ENCODE data around the gene ZMPSTE24. TPM values are rescaled to one million over a fixed set of nuclear protein-coding genes. Genes with fewer than 3 reads are reported as not detected.
A peak's percentile ranks its signal among the peaks of the same experiment; 100 is the strongest.
"Not testable (repeated sequence)": the region's sequence is repeated elsewhere in the genome, so short reads cannot be mapped to it uniquely, and the experiment has no call there.

ZMPSTE24 gene
- total RNA-seq, result 64.8 TPM

DNA sequence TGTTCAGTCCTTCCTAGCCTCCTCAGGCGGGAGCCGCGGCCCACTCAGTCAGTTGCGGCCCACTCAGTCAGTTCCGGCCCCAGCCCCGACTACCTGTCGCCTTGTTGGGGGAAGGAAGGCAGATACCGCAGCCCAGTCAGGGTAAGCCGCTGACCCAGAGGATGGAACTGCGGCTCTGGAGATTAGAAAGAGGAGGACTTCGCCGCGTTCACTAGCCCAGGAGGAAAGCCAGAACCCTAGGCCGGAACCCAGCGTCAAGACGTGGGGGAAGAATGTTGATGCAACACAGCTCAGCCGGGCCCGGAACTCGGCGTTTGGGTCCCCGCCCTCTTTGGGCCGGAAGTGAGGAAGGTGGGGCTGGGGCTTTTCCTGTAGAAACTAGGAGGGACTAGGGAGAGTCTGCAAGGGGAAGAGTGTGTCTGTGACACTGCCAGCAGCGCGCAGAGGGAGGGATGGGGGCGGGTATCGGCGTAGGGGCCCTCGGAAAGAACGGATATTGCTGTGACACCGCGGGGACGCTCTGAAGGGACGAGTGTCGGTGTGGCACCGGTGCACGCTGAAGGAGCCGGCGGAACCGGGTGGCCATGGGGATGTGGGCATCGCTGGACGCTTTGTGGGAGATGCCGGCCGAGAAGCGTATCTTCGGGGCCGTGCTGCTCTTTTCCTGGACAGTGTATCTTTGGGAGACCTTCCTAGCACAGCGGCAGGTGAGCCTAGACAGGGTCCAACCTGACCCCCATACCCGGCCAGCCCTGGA lies at the start of gene ZMPSTE24:
Gene ZMPSTE24, plus strand, starts transcription at position 549 of the 757 bp plus-strand sequence. Its CDS starts 36 bp downstream, at position 585.
- peak; percentile 96 for DNase-seq (ENCODE audit: low spot score)

DNA sequence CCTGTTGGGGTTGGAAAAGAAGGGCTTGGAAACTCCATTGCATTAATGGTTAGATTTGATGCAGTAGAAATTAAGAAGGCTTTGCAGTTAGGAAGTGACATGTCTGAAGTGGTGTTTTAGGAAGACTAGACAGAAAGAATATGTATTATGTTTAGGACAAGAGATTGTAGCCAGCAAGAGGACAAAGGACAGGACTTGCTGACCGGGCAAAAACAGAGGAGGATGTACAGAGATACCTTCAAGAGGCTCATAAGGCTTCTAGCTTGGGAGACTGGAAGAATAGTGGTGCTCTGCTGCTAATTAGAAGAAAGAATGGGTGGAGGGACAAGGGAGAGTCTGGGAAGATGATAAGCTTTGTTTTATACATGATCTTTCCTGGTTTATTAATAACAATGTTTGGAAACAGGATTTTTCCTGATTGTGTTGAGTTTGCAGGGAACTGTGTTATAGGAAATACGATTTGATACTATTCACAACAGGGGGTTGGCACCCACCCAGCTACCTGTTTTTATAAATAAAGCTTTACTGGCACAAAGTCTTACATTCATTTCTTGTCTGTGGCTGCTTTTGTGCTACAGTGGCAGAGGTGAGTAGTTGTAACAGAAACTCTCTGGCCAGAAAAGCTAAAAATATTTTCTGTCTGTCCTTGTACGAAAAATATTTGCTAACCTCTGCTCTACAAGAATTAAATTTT lies 47.4 kb upstream of the ZMPSTE24 start:
- DNase-seq (ENCODE audit: low spot score), result no peak

DNA sequence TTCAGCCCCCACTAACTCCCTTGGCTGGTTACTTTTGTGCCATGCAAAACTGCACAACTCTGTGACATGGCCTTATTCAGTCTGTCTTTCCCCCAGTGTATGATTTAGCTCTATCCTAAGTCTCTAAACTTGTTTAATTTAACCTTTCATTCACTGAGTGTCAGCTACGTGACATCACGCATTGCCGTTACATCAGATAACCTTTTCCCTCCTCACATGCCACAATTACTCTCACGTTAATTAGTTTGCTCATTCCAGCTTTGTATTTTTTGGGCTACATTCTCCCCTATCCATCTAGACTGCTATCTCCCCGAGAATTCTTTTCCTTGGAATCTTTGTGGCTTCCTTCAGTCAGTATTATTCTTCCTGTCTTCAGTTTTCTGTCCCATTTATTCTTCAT lies 39.7 kb upstream of the ZMPSTE24 start:
- no peak for DNase-seq (ENCODE audit: low spot score)

DNA sequence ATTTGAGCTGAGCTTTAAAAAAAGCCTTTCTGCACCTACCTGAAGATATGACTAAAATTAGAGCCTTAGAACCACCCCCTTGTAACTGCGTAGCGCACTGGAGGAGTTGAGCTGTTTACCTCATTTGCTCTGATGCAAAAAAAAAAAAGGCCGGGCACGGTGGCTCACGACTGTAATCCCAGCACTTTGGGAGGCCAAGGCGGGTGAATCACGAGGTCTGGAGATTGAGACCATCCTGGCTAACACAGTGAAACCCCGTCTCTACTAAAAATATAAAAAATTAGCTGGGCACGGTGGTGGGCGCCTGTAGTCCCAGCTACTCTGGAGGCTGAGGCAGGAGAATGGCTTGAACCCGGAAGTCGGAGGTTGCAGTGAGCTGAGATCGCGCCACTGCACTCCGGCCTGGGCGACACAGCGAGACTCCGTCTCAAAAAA lies 36.5 kb upstream of the ZMPSTE24 start:
- DNase-seq (ENCODE audit: low spot score), result not testable (repeated sequence)

DNA sequence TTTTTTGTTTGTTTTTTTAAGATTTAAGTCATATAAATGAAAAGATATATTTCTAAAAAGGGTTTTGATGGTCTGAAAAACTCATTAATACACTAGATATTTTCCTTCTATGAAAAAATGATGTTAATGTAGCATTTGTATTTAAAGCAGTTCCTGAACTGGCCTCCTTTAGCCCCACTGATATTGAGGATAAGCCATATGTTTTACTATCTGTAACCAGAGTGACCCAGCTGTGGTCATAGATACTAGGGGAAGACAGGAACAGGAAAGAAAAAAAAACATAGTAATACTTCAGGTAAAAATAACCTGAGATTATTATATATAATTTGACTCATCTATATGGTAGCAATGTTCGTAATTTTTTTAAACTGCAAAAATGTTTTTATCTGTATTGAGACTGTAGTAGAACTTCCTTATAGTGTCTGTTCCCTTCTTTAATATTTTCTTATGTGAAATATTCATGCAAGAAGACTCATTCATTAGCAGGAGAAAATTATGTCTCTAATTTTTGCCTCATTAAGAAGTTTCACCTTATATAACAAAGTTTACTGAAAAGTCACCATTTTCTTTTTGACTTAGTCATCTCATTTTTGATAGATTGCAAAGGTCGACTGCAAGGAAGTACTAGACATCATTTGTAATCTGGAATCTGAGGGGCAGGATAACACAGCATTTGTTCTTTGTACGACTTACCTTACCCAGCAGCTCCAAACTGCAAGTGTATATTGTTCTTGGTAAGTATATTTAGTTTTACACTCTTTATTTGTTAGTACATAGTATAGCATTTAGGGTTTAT lies 35.9 kb upstream of the ZMPSTE24 start:
- DNase-seq (ENCODE audit: low spot score), result no peak

GRCh38 chr1:40224040-40224439 lies 34.0 kb upstream of the ZMPSTE24 start:
- no peak for DNase-seq (ENCODE audit: low spot score)

DNA sequence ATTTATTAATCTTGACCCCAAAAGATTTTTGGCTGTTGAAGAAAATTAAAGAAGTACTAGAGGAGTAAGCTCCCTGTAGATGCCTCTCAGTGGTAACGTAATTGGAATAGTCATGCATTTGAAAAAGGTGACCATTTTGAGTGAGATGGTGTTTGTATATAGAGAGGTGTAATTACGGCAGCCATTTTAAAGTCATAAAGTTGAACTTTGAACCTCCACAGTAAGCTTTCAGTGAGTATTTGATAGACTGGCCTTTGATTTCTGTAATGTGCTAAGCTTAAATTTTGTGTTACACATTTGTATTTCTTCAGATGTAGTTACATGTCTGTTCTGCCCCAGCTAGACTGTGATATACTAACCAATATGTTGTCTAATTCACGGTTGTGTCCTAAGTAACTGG lies 31.8 kb upstream of the ZMPSTE24 start:
- DNase-seq (ENCODE audit: low spot score), result no peak

DNA sequence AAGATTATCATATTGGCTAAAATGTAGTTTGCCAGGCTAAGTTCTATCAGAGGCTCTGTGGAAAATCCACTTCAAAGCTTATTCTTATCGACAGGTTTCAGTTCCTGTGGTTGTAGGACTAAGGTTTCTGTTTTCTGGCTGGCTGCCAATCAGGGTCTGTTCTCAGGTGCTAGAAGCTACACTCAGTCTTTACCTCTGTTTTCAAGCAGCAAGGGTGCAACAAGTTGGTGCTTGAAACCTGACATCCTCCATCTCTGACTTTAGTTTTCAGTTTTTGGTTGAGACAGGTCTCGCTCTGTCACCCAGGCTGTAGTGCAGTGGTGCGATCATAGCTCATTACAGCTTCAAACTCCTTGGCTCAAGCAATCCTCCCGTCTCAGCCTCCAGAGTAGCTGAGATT lies 25.6 kb upstream of the ZMPSTE24 start:
- no peak for DNase-seq (ENCODE audit: low spot score)

DNA sequence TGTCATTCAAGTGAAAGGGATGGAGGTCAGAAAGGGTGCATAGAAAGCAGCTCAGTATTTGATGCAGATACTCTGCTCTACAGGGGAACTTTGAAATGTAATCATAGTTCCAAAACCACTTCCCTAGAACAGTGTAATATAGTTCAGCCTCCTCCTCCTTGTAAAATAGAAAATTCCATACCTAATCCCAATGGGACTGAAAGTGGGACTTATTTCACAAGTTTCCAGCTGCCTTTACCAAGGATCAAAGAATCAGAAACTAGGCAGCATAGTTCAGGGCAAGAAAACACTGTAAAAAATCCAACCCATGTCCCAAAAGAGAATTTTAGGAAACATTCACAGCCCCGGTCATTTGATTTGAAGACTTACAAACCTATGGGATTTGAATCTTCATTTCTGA lies 18.4 kb upstream of the ZMPSTE24 start:
- DNase-seq (ENCODE audit: low spot score), result no peak

DNA sequence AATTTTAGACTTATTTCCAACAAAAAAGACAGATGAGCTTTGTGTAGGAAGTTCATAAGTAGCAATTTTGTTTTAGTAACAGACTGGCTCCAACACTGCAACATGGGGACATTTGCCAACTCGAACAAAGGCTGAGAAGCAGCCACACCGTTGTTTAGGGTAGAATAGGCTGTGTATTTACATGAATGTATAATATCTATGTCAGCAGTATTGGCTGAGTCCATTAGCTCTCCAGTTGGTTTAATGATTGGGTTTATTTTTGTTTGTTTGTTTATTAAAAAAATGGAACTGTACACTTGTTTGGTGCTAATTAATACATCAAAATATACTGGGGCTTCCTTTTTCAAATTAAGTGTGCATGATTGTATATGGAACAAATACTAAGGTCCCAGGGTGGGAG lies 17.6 kb upstream of the ZMPSTE24 start:
- no peak for DNase-seq (ENCODE audit: low spot score)

GRCh38 chr1:40241362-40241761 lies 16.7 kb upstream of the ZMPSTE24 start:
- no peak for DNase-seq (ENCODE audit: low spot score)

DNA sequence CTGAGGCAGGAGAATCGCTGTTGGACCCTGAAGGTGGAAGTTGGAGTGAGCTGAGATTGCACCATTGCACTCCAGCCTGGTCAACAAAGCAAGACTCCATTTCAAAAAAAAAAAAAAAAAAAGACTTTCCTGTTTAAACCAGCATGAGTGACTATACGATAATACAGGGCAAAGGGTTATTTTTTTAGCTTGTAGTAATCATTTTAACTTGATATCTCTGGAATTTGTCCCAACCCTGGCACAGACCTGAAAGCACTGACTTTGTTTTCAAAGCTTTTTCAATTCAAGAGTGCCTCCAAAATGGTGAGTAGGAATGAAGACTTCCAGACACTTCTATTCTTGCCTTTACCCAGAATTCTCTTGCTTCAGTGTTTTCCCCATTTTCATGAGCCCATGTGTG lies 14.7 kb upstream of the ZMPSTE24 start:
- DNase-seq (ENCODE audit: low spot score), result no peak

GRCh38 chr1:40244138-40244744 lies 13.8 kb upstream of the ZMPSTE24 start:
- DNase-seq (ENCODE audit: low spot score), result no peak

DNA sequence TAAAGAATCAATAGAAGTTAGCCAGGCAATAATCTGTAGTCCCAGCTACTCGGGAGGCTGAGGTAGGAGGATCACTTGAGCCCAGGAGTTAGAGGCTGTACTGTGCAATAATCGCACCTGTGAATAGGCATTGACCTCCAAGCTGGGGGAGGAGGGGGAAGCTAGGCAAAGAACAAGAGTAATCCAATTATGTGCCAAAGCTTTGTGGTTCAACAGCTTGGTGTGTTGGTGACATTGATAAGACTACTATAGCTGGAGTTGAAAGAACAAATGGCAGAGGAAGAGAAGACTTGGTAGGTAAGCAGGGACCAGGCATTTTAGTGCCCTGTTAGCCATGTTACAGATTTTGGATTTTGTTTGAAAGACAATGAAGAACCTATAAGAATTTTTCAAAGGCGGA lies 12.3 kb upstream of the ZMPSTE24 start:
- DNase-seq (ENCODE audit: low spot score), result no peak

GRCh38 chr1:40247655-40248054 lies 10.4 kb upstream of the ZMPSTE24 start, which contains the start of gene TMCO2:
TMCO2 (plus strand) TSS chr1:40247937; CDS start chr1:40247994, 57 bp downstream.
- no peak for DNase-seq (ENCODE audit: low spot score)

DNA sequence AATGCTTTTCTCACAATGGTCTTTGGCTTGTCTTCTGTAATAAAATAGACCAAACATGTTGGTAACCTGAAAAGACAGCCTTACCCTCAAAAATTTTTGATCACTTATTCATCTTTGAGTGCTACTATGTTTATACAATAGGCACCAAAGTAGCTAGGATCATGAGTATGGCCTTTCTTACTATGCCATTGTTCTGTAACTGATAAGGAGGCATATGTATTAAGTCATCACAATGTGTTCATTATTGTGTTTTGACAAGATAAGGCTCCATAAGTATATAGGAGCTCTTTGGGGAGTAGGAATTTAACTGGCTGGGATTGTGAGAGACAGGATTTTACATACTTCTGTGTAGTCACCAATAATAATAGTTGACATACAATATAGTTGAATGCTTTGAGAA lies 9.6 kb upstream of the ZMPSTE24 start:
- no peak for DNase-seq (ENCODE audit: low spot score)

DNA sequence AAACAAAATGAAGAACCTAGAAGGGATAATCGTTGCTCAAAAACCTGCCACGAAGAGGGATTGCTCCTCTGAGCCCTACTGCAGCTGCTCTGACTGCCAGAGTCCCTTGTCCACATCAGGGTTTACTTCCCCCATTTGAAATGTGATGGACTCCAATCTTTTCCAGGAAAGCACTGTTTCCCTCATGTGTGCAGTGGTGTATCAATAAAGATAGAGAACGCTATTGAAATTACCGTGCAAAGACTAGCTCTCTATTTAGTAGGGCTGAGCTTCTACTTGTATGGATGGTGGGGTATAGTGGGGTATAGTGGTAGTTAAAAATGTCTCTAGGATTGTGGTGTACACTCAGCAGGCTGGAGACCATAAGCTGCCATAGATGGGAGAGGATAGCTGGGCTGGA lies 6.6 kb upstream of the ZMPSTE24 start:
- no peak for DNase-seq (ENCODE audit: low spot score)

DNA sequence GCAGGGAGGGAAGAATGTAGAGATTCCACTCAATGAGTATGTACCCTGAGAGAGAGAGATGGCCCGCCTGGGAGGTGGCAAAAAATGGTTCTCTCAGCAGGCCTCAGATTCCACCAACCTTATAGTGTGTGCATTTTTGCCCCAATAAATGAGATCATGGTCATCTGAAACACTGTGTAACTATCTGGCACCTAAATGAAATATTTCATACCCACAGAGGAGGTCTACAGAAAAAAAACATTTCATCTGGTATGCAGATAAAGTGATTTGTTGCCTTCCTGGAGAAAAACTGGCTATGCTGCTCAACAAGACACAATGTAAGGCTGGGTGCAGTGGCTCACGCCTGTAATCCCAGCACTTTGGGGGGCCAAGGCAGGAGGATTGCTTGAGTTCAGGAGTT lies 5.4 kb upstream of the ZMPSTE24 start:
- DNase-seq (ENCODE audit: low spot score), result no peak

- DNase-seq (ENCODE audit: low spot score), result no peak
Measured at GRCh38 chr1:40255231-40255630, 2.8 kb upstream of the ZMPSTE24 start.

DNA sequence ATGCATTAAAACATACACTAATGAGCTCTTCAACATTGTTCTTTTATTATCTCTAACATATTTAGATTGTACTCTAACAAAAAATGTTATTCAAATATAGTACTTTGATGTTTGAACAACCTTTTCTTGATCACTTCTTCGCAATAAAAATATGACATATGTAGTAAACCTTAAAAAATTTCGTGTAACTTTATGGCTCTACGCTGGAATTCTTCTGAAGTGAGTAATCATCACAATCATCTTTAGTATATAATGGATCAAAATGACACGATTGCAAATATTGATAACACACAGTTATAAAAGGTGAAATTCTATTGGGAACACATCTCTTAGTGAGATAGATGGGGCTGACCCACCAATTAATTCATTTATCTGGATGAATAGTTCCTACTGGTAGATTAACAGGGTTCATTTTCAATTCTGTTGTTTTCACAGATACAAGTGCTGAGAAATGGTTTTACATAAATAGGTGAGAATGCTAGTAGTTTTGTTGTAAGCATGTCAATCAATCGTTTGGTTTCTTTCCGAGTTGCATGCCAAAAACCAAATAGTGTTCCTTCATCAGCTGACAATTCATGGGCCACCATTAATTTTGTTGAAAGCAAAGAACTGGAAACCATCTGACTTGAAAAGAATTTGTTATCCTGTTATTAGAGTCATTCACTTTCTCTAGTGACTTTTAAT lies 1.5 kb upstream of the ZMPSTE24 start:
- no peak for DNase-seq (ENCODE audit: low spot score)

- DNase-seq (ENCODE audit: low spot score), result no peak
Measured at GRCh38 chr1:40257313-40257687, 736 bp upstream of the ZMPSTE24 start.

DNA sequence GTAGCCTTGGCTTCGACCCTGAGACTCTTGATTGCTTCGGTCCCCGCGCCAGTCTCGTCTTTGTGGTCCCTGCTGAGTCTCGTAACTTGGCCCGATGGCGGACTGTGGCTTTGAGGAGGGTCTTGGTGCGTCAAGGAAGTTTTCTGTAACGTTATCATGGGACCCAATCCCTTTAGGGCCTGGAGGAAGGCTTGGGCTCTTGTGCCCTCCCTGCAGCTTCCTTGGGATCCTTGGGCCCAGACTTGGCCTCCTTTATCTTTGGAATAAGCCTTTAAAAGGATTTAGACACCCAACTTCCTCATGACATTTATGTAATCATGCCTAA lies 371 bp downstream of the ZMPSTE24 start:
- DNase-seq (ENCODE audit: low spot score), result no peak

Data from mucosa of gallbladder (tissue), 1 donor.